ENCODE data around the gene ANTXR1. TPM values are rescaled to one million over a fixed set of nuclear protein-coding genes. Genes with fewer than 3 reads are reported as not detected.

ANTXR1 gene
- total RNA-seq, 1 experiment from 2014 or later, result 25.7 TPM

DNA sequence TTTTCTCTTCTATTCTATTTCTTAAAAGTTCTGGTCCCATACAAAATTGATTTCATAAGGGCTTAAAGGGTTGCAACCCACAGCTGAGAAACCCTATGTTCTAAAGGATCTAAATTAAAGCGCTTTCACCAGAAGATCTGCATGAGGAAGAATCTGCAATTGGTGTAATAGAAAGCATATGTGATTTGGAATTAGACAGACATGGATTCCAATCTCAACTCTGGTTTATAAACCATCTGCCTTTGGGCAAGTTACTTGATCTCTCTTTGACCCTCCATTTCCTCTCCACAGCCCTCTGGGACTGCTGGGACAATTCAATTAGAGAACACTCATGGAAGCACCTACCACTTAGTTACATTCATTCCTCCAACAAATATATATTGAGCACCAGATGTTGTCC, 178.7 kb downstream of the ANTXR1 start:
- no peak overlapping the region for H3K27ac ChIP-seq (ENCODE audit: low read depth, low read length)
- intact Hi-C loops (cut with micrococcal nuclease), result no loop called here
- DNase-seq (ENCODE audit: low read depth, low spot score) (no peak), ATAC-seq (no peak)
- CTCF ChIA-PET, result no interaction called here
- no peak overlapping the region for H3K4me3 ChIP-seq (replicated peaks in 1 of 2; ENCODE audit: low read depth in 1 of 2, low read length in 2 of 2)
- H2AFZ ChIP-seq (ENCODE audit: low read depth, low read length, poor library complexity, severe bottlenecking), result no peak overlapping the region
- no peaks in the 10 kb centered on the region for H3K27me3 ChIP-seq (ENCODE audit: insufficient read depth, low read length)
- H3K9ac ChIP-seq (ENCODE audit: low read length), result no peak overlapping the region
- H3K9me2 ChIP-seq (ENCODE audit: insufficient read depth), result no peaks in the 10 kb centered on the region
- H4K20me1 ChIP-seq (ENCODE audit: insufficient read depth), result no peaks in the 10 kb centered on the region
- H3K36me3 ChIP-seq (ENCODE audit: control insufficient read depth in 1 of 2, insufficient read depth in 2 of 2, low read length in 2 of 2), result 0 out of 4 replicates have a peak, but pooled peaks cover 0 to 4% of the 10 kb centered on the region in 2 experiments
- POLR2A ChIA-PET, result no interaction called here
- no peaks in the 10 kb centered on the region for H3K4me1 ChIP-seq (ENCODE audit: control insufficient read depth in 1 of 2, insufficient read depth in 2 of 2, low read length in 2 of 2)
- H3K4me2 ChIP-seq (ENCODE audit: low read length), result no peak overlapping the region
- H3K9me3 ChIP-seq (ENCODE audit: control insufficient read depth in 1 of 2, insufficient read depth in 1 of 2, low read depth in 1 of 2, low read length in 2 of 2), result no peaks in the 10 kb centered on the region
- no TSS peak for BruUV-seq (replicated peaks)
- TF ChIP-seq YY1 (IDR thresholded peaks at IDR 0.05; ENCODE audit: extremely low read depth, insufficient replicate concordance, low read depth, low read length) (no peak), SP1 (IDR thresholded peaks at IDR 0.05; ENCODE audit: low read depth) (no peak), SRF (IDR thresholded peaks at IDR 0.05; ENCODE audit: low read depth) (no peak), FOSL1 (IDR thresholded peaks at IDR 0.05; ENCODE audit: low read depth) (no peak), CEBPB (IDR thresholded peaks at IDR 0.05; ENCODE audit: low read depth) (no peak), RAD21 (IDR thresholded peaks at IDR 0.05; ENCODE audit: low read depth) (no peak), ZFX (IDR thresholded peaks at IDR 0.05) (no peak), EZH2phosphoT487 (IDR thresholded peaks at IDR 0.05; ENCODE audit: borderline replicate concordance) (no peak)
- TF ChIP-seq, protein P1, sequence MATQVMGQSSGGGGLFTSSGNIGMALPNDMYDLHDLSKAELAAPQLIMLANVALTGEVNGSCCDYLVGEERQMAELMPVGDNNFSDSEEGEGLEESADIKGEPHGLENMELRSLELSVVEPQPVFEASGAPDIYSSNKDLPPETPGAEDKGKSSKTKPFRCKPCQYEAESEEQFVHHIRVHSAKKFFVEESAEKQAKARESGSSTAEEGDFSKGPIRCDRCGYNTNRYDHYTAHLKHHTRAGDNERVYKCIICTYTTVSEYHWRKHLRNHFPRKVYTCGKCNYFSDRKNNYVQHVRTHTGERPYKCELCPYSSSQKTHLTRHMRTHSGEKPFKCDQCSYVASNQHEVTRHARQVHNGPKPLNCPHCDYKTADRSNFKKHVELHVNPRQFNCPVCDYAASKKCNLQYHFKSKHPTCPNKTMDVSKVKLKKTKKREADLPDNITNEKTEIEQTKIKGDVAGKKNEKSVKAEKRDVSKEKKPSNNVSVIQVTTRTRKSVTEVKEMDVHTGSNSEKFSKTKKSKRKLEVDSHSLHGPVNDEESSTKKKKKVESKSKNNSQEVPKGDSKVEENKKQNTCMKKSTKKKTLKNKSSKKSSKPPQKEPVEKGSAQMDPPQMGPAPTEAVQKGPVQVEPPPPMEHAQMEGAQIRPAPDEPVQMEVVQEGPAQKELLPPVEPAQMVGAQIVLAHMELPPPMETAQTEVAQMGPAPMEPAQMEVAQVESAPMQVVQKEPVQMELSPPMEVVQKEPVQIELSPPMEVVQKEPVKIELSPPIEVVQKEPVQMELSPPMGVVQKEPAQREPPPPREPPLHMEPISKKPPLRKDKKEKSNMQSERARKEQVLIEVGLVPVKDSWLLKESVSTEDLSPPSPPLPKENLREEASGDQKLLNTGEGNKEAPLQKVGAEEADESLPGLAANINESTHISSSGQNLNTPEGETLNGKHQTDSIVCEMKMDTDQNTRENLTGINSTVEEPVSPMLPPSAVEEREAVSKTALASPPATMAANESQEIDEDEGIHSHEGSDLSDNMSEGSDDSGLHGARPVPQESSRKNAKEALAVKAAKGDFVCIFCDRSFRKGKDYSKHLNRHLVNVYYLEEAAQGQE (IDR thresholded peaks at IDR 0.05; ENCODE audit: low read depth), result no peak
- no peaks in the 10 kb centered on the region for H3K79me2 ChIP-seq (ENCODE audit: insufficient read depth, low read length)
- RAD21 ChIA-PET (ENCODE audit: low non-redundant PET in 1 of 2, low total read pairs in 2 of 2, uncharacterized antibody in 2 of 2, unreplicated experiment in 2 of 2), result no interaction called here

Measured in HCT116 (cell line).